Fibroblast of skin of back (primary cell): ENCODE measurements around the gene GTF2A1.

Experiments used
- DNase-seq: peaks from one replicate; pipeline ENCODE4 v3.0.0-alpha.2; 2013

Gene GTF2A1

GRCh38 chr14:81132468-81132867 lies 88.3 kb downstream of the GTF2A1 start:
- no peak for DNase-seq

- no peak for DNase-seq
These were observed 91.5 kb downstream of the GTF2A1 start for GRCh38 chr14:81129242-81129641.

- no peak for DNase-seq
These were observed 93.0 kb downstream of the GTF2A1 start for GRCh38 chr14:81127785-81128184.

- no peak for DNase-seq
These were observed 95.2 kb downstream of the GTF2A1 start for GRCh38 chr14:81125536-81125935.
